Measurements from ENCODE around the gene MAPK8IP3.

Gene MAPK8IP3

GRCh38 chr16:1749152-1750117 is 43.4 kb downstream of the MAPK8IP3 start:
- H3K4me3 Mint-ChIP-seq, result no peak overlapping the region
- no peaks in the 10 kb centered on the region for H3K27me3 Mint-ChIP-seq
- no peaks in the 10 kb centered on the region for H3K4me1 Mint-ChIP-seq (ENCODE audit: low read depth)
- no peak overlapping the region for H3K27ac Mint-ChIP-seq
- no peaks in the 10 kb centered on the region for H3K9me3 Mint-ChIP-seq
- H3K36me3 Mint-ChIP-seq (ENCODE audit: low read depth), result peaks cover 22% of the 10 kb centered on the region

GRCh38 chr16:1751946-1752345 is 46.0 kb downstream of the MAPK8IP3 start:
- Mint-ChIP-seq H3K4me3 (no peak overlapping the region), H3K4me1 (ENCODE audit: low read depth) (peaks cover 3% of the 10 kb centered on the region), H3K9me3 (no peaks in the 10 kb centered on the region), H3K36me3 (ENCODE audit: low read depth) (peaks cover 25% of the 10 kb centered on the region), H3K27me3 (no peaks in the 10 kb centered on the region), H3K27ac (no peak overlapping the region)

GRCh38 chr16:1752853-1753252 is 46.9 kb downstream of the MAPK8IP3 start:
- H3K4me3 Mint-ChIP-seq, result no peak overlapping the region
- H3K27me3 Mint-ChIP-seq, result no peaks in the 10 kb centered on the region
- no peaks in the 10 kb centered on the region for H3K9me3 Mint-ChIP-seq
- peaks cover 25% of the 10 kb centered on the region for H3K36me3 Mint-ChIP-seq (ENCODE audit: low read depth)
- H3K27ac Mint-ChIP-seq, result no peak overlapping the region
- peaks cover 3% of the 10 kb centered on the region for H3K4me1 Mint-ChIP-seq (ENCODE audit: low read depth)

- Mint-ChIP-seq H3K27me3 (no peaks in the 10 kb centered on the region), H3K27ac (no peak overlapping the region), H3K9me3 (no peaks in the 10 kb centered on the region), H3K4me1 (ENCODE audit: low read depth) (peaks cover 3% of the 10 kb centered on the region), H3K4me3 (no peak overlapping the region), H3K36me3 (ENCODE audit: low read depth) (peaks cover 21% of the 10 kb centered on the region)
Observed at GRCh38 chr16:1754204-1754603, 48.2 kb downstream of the MAPK8IP3 start.

- Mint-ChIP-seq H3K27ac (no peak overlapping the region), H3K27me3 (no peaks in the 10 kb centered on the region), H3K36me3 (ENCODE audit: low read depth) (peaks cover 14% of the 10 kb centered on the region), H3K4me1 (ENCODE audit: low read depth) (peaks cover 3% of the 10 kb centered on the region), H3K4me3 (no peak overlapping the region), H3K9me3 (no peaks in the 10 kb centered on the region)
Observed at GRCh38 chr16:1757714-1758461, 51.9 kb downstream of the MAPK8IP3 start.

- peaks cover 12% of the 10 kb centered on the region for H3K36me3 Mint-ChIP-seq (ENCODE audit: low read depth)
- peaks cover 3% of the 10 kb centered on the region for H3K4me1 Mint-ChIP-seq (ENCODE audit: low read depth)
- H3K9me3 Mint-ChIP-seq, result no peaks in the 10 kb centered on the region
- H3K4me3 Mint-ChIP-seq, result no peak overlapping the region
- H3K27ac Mint-ChIP-seq, result no peak overlapping the region
- no peaks in the 10 kb centered on the region for H3K27me3 Mint-ChIP-seq
Observed at GRCh38 chr16:1758923-1759322, 52.9 kb downstream of the MAPK8IP3 start.

- Mint-ChIP-seq H3K27me3 (no peaks in the 10 kb centered on the region), H3K9me3 (no peaks in the 10 kb centered on the region), H3K27ac (no peak overlapping the region), H3K4me3 (no peak overlapping the region), H3K36me3 (ENCODE audit: low read depth) (peaks cover 12% of the 10 kb centered on the region), H3K4me1 (ENCODE audit: low read depth) (peaks cover 3% of the 10 kb centered on the region)
Observed at GRCh38 chr16:1759511-1759910, 53.5 kb downstream of the MAPK8IP3 start.

GRCh38 chr16:1760911-1761310 is 54.9 kb downstream of the MAPK8IP3 start:
- Mint-ChIP-seq H3K4me3 (no peak overlapping the region), H3K36me3 (ENCODE audit: low read depth) (peaks cover 4% of the 10 kb centered on the region), H3K9me3 (no peaks in the 10 kb centered on the region), H3K27ac (no peak overlapping the region), H3K27me3 (no peaks in the 10 kb centered on the region), H3K4me1 (ENCODE audit: low read depth) (peaks cover 3% of the 10 kb centered on the region)

- Mint-ChIP-seq H3K4me1 (ENCODE audit: low read depth) (peaks cover 1% of the 10 kb centered on the region), H3K27me3 (no peaks in the 10 kb centered on the region), H3K4me3 (no peak overlapping the region), H3K9me3 (no peaks in the 10 kb centered on the region), H3K27ac (no peak overlapping the region), H3K36me3 (ENCODE audit: low read depth) (peaks cover 4% of the 10 kb centered on the region)
Observed at GRCh38 chr16:1761751-1762150, 55.8 kb downstream of the MAPK8IP3 start.

GRCh38 chr16:1762196-1762878 is 56.3 kb downstream of the MAPK8IP3 start:
- Mint-ChIP-seq H3K4me1 (ENCODE audit: low read depth) (no peaks in the 10 kb centered on the region), H3K9me3 (no peaks in the 10 kb centered on the region), H3K4me3 (no peak overlapping the region), H3K36me3 (ENCODE audit: low read depth) (peaks cover 8% of the 10 kb centered on the region), H3K27ac (no peak overlapping the region), H3K27me3 (no peaks in the 10 kb centered on the region)

- Mint-ChIP-seq H3K4me3 (no peak overlapping the region), H3K9me3 (no peaks in the 10 kb centered on the region), H3K36me3 (ENCODE audit: low read depth) (peaks cover 9% of the 10 kb centered on the region), H3K27me3 (no peaks in the 10 kb centered on the region), H3K27ac (no peak overlapping the region), H3K4me1 (ENCODE audit: low read depth) (no peaks in the 10 kb centered on the region)
Observed at GRCh38 chr16:1762879-1763520, 57.0 kb downstream of the MAPK8IP3 start.

GRCh38 chr16:1763521-1764511 is 57.8 kb downstream of the MAPK8IP3 start:
- Mint-ChIP-seq H3K9me3 (no peaks in the 10 kb centered on the region), H3K4me3 (no peak overlapping the region), H3K36me3 (ENCODE audit: low read depth) (peaks cover 11% of the 10 kb centered on the region), H3K27ac (no peak overlapping the region), H3K4me1 (ENCODE audit: low read depth) (no peaks in the 10 kb centered on the region), H3K27me3 (no peaks in the 10 kb centered on the region)

- Mint-ChIP-seq H3K27me3 (no peaks in the 10 kb centered on the region), H3K9me3 (no peaks in the 10 kb centered on the region), H3K4me1 (ENCODE audit: low read depth) (peaks cover under 1% of the 10 kb centered on the region), H3K4me3 (no peak overlapping the region), H3K27ac (no peak overlapping the region), H3K36me3 (ENCODE audit: low read depth) (peaks cover 11% of the 10 kb centered on the region)
Observed at GRCh38 chr16:1764971-1765370, 59.0 kb downstream of the MAPK8IP3 start.
